Astrocyte (in vitro differentiated cells and primary cell): Measurements from ENCODE around the gene EBF4. TPM values are rescaled to one million over a fixed set of nuclear protein-coding genes. Genes with fewer than 3 reads are reported as not detected.

Source experiments
- DNase-seq: peaks from one replicate; pipeline ENCODE4 v3.0.0-alpha.2; 2010; ENCODE audit warnings: low read depth
- FAIRE-seq: peaks from 2 replicates; lab custom pipeline; 2011; peaks lifted over from hg19 to GRCh38; lab: Jason Lieb, UNC
- H2AFZ ChIP-seq: 2 replicates; pipeline ENCODE4 v1.6.0; 2012; ENCODE audit warnings: low read depth, low read length, inconsistent platforms
- H3K27ac ChIP-seq: 2 replicates; pipeline ENCODE4 v1.5.1; 2011; ENCODE audit warnings: low read depth, low read length, inconsistent platforms
- H3K27me3 ChIP-seq: 2 replicates; pipeline ENCODE4 v1.6.0; 2011; ENCODE audit warnings: low read length, inconsistent platforms; ENCODE audit not compliant: insufficient read depth
- H3K36me3 ChIP-seq: 2 replicates; pipeline ENCODE4 v1.5.1; 2011; ENCODE audit warnings: low read length, inconsistent platforms; ENCODE audit not compliant: insufficient read depth
- H3K4me1 ChIP-seq: 2 replicates; pipeline ENCODE4 v1.5.1; 2011; ENCODE audit warnings: low read length, inconsistent platforms; ENCODE audit not compliant: insufficient read depth
- H3K4me2 ChIP-seq: 2 replicates; pipeline ENCODE4 v1.6.0; 2012; ENCODE audit warnings: low read length, inconsistent platforms
- H3K4me3 ChIP-seq: 2 replicates; pipeline ENCODE4 v1.5.1; 2011; ENCODE audit warnings: low read depth, mild to moderate bottlenecking, low read length, inconsistent platforms; ENCODE audit not compliant: insufficient read depth
- H3K79me2 ChIP-seq: 2 replicates; pipeline ENCODE4 v1.6.0; 2012; ENCODE audit warnings: mild to moderate bottlenecking, low read length, inconsistent platforms; ENCODE audit not compliant: insufficient read depth
- H3K9ac ChIP-seq: 2 replicates; pipeline ENCODE4 v1.6.0; 2012; ENCODE audit warnings: mild to moderate bottlenecking, low read length, inconsistent platforms
- H3K9me3 ChIP-seq: 2 replicates; pipeline ENCODE4 v1.5.1; 2012; ENCODE audit warnings: low read depth, mild to moderate bottlenecking, low read length, inconsistent platforms; ENCODE audit not compliant: insufficient read depth
- H4K20me1 ChIP-seq: 2 replicates; pipeline ENCODE4 v1.6.0; 2012; ENCODE audit warnings: low read length, inconsistent platforms; ENCODE audit not compliant: insufficient read depth
- H3K27ac Mint-ChIP-seq: one replicate; pipeline ENCODE4 v1.8.0; 2021; ENCODE audit warnings: mild to moderate bottlenecking, mixed read lengths; ENCODE audit not compliant: unreplicated experiment
- H3K27me3 Mint-ChIP-seq: one replicate; pipeline ENCODE4 v1.8.0; 2021; ENCODE audit warnings: low read depth, mixed read lengths; ENCODE audit not compliant: unreplicated experiment
- H3K36me3 Mint-ChIP-seq: one replicate; pipeline ENCODE4 v1.8.0; 2021; ENCODE audit warnings: low read depth, mixed read lengths; ENCODE audit not compliant: unreplicated experiment
- H3K4me1 Mint-ChIP-seq: one replicate; pipeline ENCODE4 v1.8.0; 2021; ENCODE audit warnings: low read depth, mixed read lengths; ENCODE audit not compliant: unreplicated experiment
- H3K4me3 Mint-ChIP-seq: one replicate; pipeline ENCODE4 v1.8.0; 2021; ENCODE audit warnings: mild to moderate bottlenecking, moderate library complexity, mixed read lengths; ENCODE audit not compliant: unreplicated experiment
- H3K9me3 Mint-ChIP-seq: one replicate; pipeline ENCODE4 v1.8.0; 2021; ENCODE audit warnings: mild to moderate bottlenecking, mixed read lengths; ENCODE audit not compliant: unreplicated experiment
- CTCF ChIP-seq: IDR thresholded peaks from 2 replicates; pipeline ENCODE4 v1.5.1; 2011; ENCODE audit warnings: low read depth, mild to moderate bottlenecking, inconsistent platforms, low read length, moderate library complexity; ENCODE audit not compliant: insufficient read depth
- EZH2 ChIP-seq: IDR thresholded peaks from 2 replicates; pipeline ENCODE4 v1.6.1; 2012; ENCODE audit warnings: mild to moderate bottlenecking, low read length, inconsistent platforms; ENCODE audit not compliant: insufficient read depth
- total RNA-seq: library from RNA; stranded (reverse); gene quantifications from 2 replicates; pipeline ENCODE4 v1.2.1, GENCODE V29; 2021

Gene EBF4
- total RNA-seq, 1 donor from 2014 or later, result 2.3 TPM

GRCh38 chr20:2736441-2736840 is 43.9 kb downstream of the EBF4 start:
- no peak overlapping the region for H3K4me3 ChIP-seq
- peaks cover 45% of the 10 kb centered on the region for H3K27me3 Mint-ChIP-seq
- H3K4me1 ChIP-seq, result no peaks in the 10 kb centered on the region
- DNase-seq, result no peak
- H2AFZ ChIP-seq, result no peak overlapping the region
- H3K4me3 Mint-ChIP-seq, result no peak overlapping the region
- no peaks in the 10 kb centered on the region for H3K4me1 Mint-ChIP-seq
- no peak overlapping the region for H3K27ac ChIP-seq
- no peak overlapping the region for H3K27ac Mint-ChIP-seq
- H3K36me3 ChIP-seq, result no peaks in the 10 kb centered on the region
- H3K4me2 ChIP-seq, result no peak overlapping the region
- peaks cover 2% of the 10 kb centered on the region for H3K9me3 ChIP-seq
- H3K36me3 Mint-ChIP-seq, result peaks cover 2% of the 10 kb centered on the region
- TF ChIP-seq CTCF, result no peak
- TF ChIP-seq EZH2, result no peak
- H3K79me2 ChIP-seq, result no peaks in the 10 kb centered on the region
- FAIRE-seq, result no peak
- H4K20me1 ChIP-seq, result no peaks in the 10 kb centered on the region
- H3K27me3 ChIP-seq, result peaks cover 13% of the 10 kb centered on the region
- H3K9me3 Mint-ChIP-seq, result peaks cover 13% of the 10 kb centered on the region
- H3K9ac ChIP-seq, result no peak overlapping the region

GRCh38 chr20:2738331-2739041 is 45.9 kb downstream of the EBF4 start:
- Histone ChIP-seq H3K4me2 (no peak overlapping the region), H3K27ac (no peak overlapping the region), H3K79me2 (no peaks in the 10 kb centered on the region), H3K4me1 (no peaks in the 10 kb centered on the region), H3K9me3 (no peaks in the 10 kb centered on the region), H3K27me3 (peaks cover 26% of the 10 kb centered on the region), H4K20me1 (no peaks in the 10 kb centered on the region), H2AFZ (no peak overlapping the region), H3K9ac (no peak overlapping the region), H3K4me3 (no peak overlapping the region), H3K36me3 (no peaks in the 10 kb centered on the region)
- Mint-ChIP-seq H3K4me1 (no peaks in the 10 kb centered on the region), H3K9me3 (peaks cover 7% of the 10 kb centered on the region), H3K27ac (no peak overlapping the region), H3K36me3 (peaks cover 2% of the 10 kb centered on the region), H3K4me3 (no peak overlapping the region), H3K27me3 (peaks cover 59% of the 10 kb centered on the region)
- no peak for DNase-seq
- no peak for FAIRE-seq
- TF ChIP-seq CTCF (no peak), EZH2 (no peak)

GRCh38 chr20:2739042-2739398 is 46.4 kb downstream of the EBF4 start:
- Mint-ChIP-seq H3K27me3 (peaks cover 61% of the 10 kb centered on the region), H3K27ac (no peak overlapping the region), H3K9me3 (peaks cover 7% of the 10 kb centered on the region), H3K36me3 (peaks cover 2% of the 10 kb centered on the region), H3K4me1 (no peaks in the 10 kb centered on the region), H3K4me3 (no peak overlapping the region)
- no peak overlapping the region for H3K4me3 ChIP-seq
- no peaks in the 10 kb centered on the region for H3K9me3 ChIP-seq
- H2AFZ ChIP-seq, result no peak overlapping the region
- H3K4me1 ChIP-seq, result no peaks in the 10 kb centered on the region
- H3K79me2 ChIP-seq, result no peaks in the 10 kb centered on the region
- H3K27ac ChIP-seq, result no peak overlapping the region
- FAIRE-seq (no peak), DNase-seq (no peak)
- TF ChIP-seq EZH2 (no peak), CTCF (no peak)
- H4K20me1 ChIP-seq, result no peaks in the 10 kb centered on the region
- H3K4me2 ChIP-seq, result no peak overlapping the region
- no peak overlapping the region for H3K9ac ChIP-seq
- H3K36me3 ChIP-seq, result no peaks in the 10 kb centered on the region
- H3K27me3 ChIP-seq, result peaks cover 28% of the 10 kb centered on the region
